Spleen (tissue), 11 donors: ENCODE data around the gene DSCAML1. TPM values are rescaled to one million over a fixed set of nuclear protein-coding genes. Genes with fewer than 3 reads are reported as not detected.
"Not testable (repeated sequence)": the region's sequence is repeated elsewhere in the genome, so short reads cannot be mapped to it uniquely, and the experiment has no call there.

Experiments used
- DNase-seq: peaks from one replicate; pipeline ENCODE4 v3.0.0-alpha.2; 2020
- H3K27ac ChIP-seq, 8 donors: fragments of 200-600 bp; sonication (generic) in 7 of 8; 1 replicate in 4 of 8; 2 replicates in 4 of 8; pipeline versions ENCODE4 v1.5.0 to v1.8.0; 2016 to 2021; ENCODE audit warnings: inconsistent platforms in 4 of 8, mild to moderate bottlenecking in 4 of 8, moderate library complexity in 1 of 8
- H3K27me3 ChIP-seq, 7 donors: fragments of 200-600 bp; sonication (generic) in 6 of 7; replicated peaks in 1 of 7; 1 replicate in 4 of 7; 2 replicates in 3 of 7; pipeline versions ENCODE4 v1.5.0 to v1.8.0; 2016 to 2021; ENCODE audit warnings: inconsistent platforms in 3 of 7, mild to moderate bottlenecking in 1 of 7
- H3K36me3 ChIP-seq, 6 donors: fragments of 200-600 bp; sonication (generic) in 5 of 6; 1 replicate in 4 of 6; 2 replicates in 2 of 6; pipeline versions ENCODE4 v1.5.0 to v1.8.0; 2016 to 2021; ENCODE audit warnings: inconsistent platforms in 2 of 6
- H3K4me1 ChIP-seq, 6 donors: fragments of 200-600 bp; sonication (generic) in 5 of 6; 1 replicate in 3 of 6; 2 replicates in 3 of 6; pipeline versions ENCODE4 v1.5.0 to v1.8.0; 2016 to 2021; ENCODE audit warnings: inconsistent platforms in 3 of 6
- H3K4me3 ChIP-seq, 8 donors: fragments of 200-600 bp; sonication (generic) in 7 of 8; 1 replicate in 4 of 8; 2 replicates in 4 of 8; pipeline versions ENCODE4 v1.5.0 to v1.8.0; 2016 to 2021; ENCODE audit warnings: inconsistent platforms in 4 of 8, mild to moderate bottlenecking in 4 of 8, moderate library complexity in 2 of 8
- H3K9me3 ChIP-seq, 8 donors: fragments of 200-600 bp; sonication (generic) in 7 of 8; 1 replicate in 4 of 8; 2 replicates in 4 of 8; pipeline versions ENCODE4 v1.5.0 to v1.8.0; 2016 to 2021; ENCODE audit warnings: inconsistent platforms in 4 of 8
- CTCF ChIP-seq, 11 experiments: fragments of 200-600 bp in 7 of 11; fragments of 450-650 bp in 4 of 11; sonication (generic) in 4 of 11; IDR thresholded peaks in 8 of 11; conservative IDR thresholded peaks in 3 of 11; 1 replicate in 7 of 11; 2 replicates in 4 of 11; pipeline versions ENCODE4 v1.4.0 to v1.8.0; 2016 to 2021; ENCODE audit warnings: antibody characterized with exemption in 11 of 11, inconsistent platforms in 4 of 11, mild to moderate bottlenecking in 1 of 11
- POLR2A ChIP-seq, 3 donors: fragments of 450-650 bp; IDR thresholded peaks; one replicate each; pipeline ENCODE4 v1.5.1; 2017; ENCODE audit warnings: antibody characterized with exemption in 3 of 3, mild to moderate bottlenecking in 1 of 3
- POLR2AphosphoS5 ChIP-seq, 3 donors: sonication (generic); formaldehyde crosslinking; IDR thresholded peaks; one replicate each; pipeline ENCODE4 v1.5.1; 2017; ENCODE audit warnings: antibody characterized with exemption in 3 of 3
- WGBS, 5 donors: extraction: QIAGEN DNeasy Blood & Tissue Kit in 3 of 5; methylation state at CpG; one replicate each; pipeline versions ENCODE4 v1.1.5 to v1.1.7; 2013 to 2018; 5-methylcytosine and 5-hydroxymethylcytosine counted together
- intact Hi-C: fragments of 100-400 bp; cut with DNase I; formaldehyde crosslinking; loops from one replicate; pipeline ENCODE4 v1.15.0; 2023; ENCODE audit warnings: low total_unique reads
- polyA plus RNA-seq, 3 donors: library from polyadenylated mRNA; stranded (reverse); fragments of 200-250 nt; gene quantifications; one replicate each; pipeline ENCODE4 v1.2.1, GENCODE V29; 2013
- total RNA-seq, 7 donors: library from RNA; depleted of rRNA in 3 of 7; stranded (reverse); fragments of >200 nt in 3 of 7; fragmentation: NEBNext Ultra II Directional in 4 of 7; extraction: Animal tissue kit (Norgen Biotek cat#: 25700) in 4 of 7; gene quantifications; one replicate each; pipeline versions ENCODE4 v1.1.0 to v1.2.1, GENCODE V29; 2016 to 2021
- donor health status: healthy with polysubstance abuse.
- donor health status: DM: no; HTN: no; CAD: no; lungs with moderate emphysema.
- donor health status: DM: no; HTN: no; CAD: no.
- donor health status: Bipolar disorder and iron deficiency.
- donor health status: healthy.
- donor health status: DM: no; HTN: no; CAD: no.
- donor health status: DM: yes; HTN: yes; CAD: no.

DSCAML1 gene
- total and polyA plus RNA-seq, 10 donors, result 0.07 to 10.7 (median 2.3) TPM

GRCh38 chr11:117408356-117408755 is 388.7 kb downstream of the DSCAML1 start:
- 96 to 98% (median 97%) methylated on average over 2 to 3 of the region's 3 CpGs for WGBS, 5 donors
- peaks cover 6 to 99% (median 53%) of the 10 kb centered on the region in 6 donors for H3K36me3 ChIP-seq
- no peak overlapping the region for H3K4me3 ChIP-seq
- H3K9me3 ChIP-seq, result peaks cover 0 to 27% (median 20%) of the 10 kb centered on the region in 8 donors
- H3K27me3 ChIP-seq, result no peaks in the 10 kb centered on the region
- TF ChIP-seq CTCF (IDR thresholded peaks at IDR 0.05 in 8 of 11, conservative IDR thresholded peaks at IDR 0.05 in 3 of 11), result no peak
- TF ChIP-seq POLR2A (IDR thresholded peaks at IDR 0.05), result no peak
- TF ChIP-seq POLR2AphosphoS5 (IDR thresholded peaks at IDR 0.05), result no peak
- DNase-seq, result no peak
- intact Hi-C loops, result no loop called here
- no peaks in the 10 kb centered on the region for H3K4me1 ChIP-seq
- no peak overlapping the region for H3K27ac ChIP-seq

GRCh38 chr11:117407016-117407415 is 390.0 kb downstream of the DSCAML1 start:
- peaks cover 6 to 99% (median 56%) of the 10 kb centered on the region in 6 donors for H3K36me3 ChIP-seq
- TF ChIP-seq POLR2AphosphoS5 (IDR thresholded peaks at IDR 0.05) (no peak), POLR2A (IDR thresholded peaks at IDR 0.05) (no peak), CTCF (IDR thresholded peaks at IDR 0.05 in 8 of 11, conservative IDR thresholded peaks at IDR 0.05 in 3 of 11) (no peak)
- H3K4me3 ChIP-seq, result no peak overlapping the region
- H3K9me3 ChIP-seq, result peaks cover 0 to 27% (median 20%) of the 10 kb centered on the region in 8 donors
- DNase-seq, result no peak
- H3K27me3 ChIP-seq, result no peaks in the 10 kb centered on the region
- H3K4me1 ChIP-seq, result no peaks in the 10 kb centered on the region
- intact Hi-C loops, result no loop called here
- 95 to 98% (median 98%) methylated on average over 6 of the region's 6 CpGs for WGBS, 5 donors
- no peak overlapping the region for H3K27ac ChIP-seq

GRCh38 chr11:117405898-117406297 is 391.1 kb downstream of the DSCAML1 start:
- Histone ChIP-seq H3K36me3 (peaks cover 6 to 94% (median 50%) of the 10 kb centered on the region in 6 donors), H3K9me3 (peaks cover 0 to 27% (median 20%) of the 10 kb centered on the region in 8 donors)
- intact Hi-C loops, H3K27me3 ChIP-seq, DNase-seq, H3K27ac ChIP-seq, H3K4me3 ChIP-seq, H3K4me1 ChIP-seq: not testable (repeated sequence)
- WGBS, 5 donors, result 95 to 100% (median 97%) methylated on average over 2 of the region's 2 CpGs

- WGBS, 5 donors, result 94 to 98% (median 98%) methylated on average over 2 of the region's 2 CpGs
- H3K4me3 ChIP-seq, DNase-seq, H3K27ac ChIP-seq, H3K4me1 ChIP-seq, H3K27me3 ChIP-seq, intact Hi-C loops: not testable (repeated sequence)
- peaks cover 2 to 82% (median 53%) of the 10 kb centered on the region in 6 donors for H3K36me3 ChIP-seq
- peaks cover 0 to 28% (median 22%) of the 10 kb centered on the region in 8 donors for H3K9me3 ChIP-seq
These were observed 397.7 kb downstream of the DSCAML1 start for GRCh38 chr11:117399100-117399840.

GRCh38 chr11:117398618-117399017 is 398.4 kb downstream of the DSCAML1 start:
- H3K4me1 ChIP-seq, H3K4me3 ChIP-seq, H3K27me3 ChIP-seq, DNase-seq, intact Hi-C loops, H3K27ac ChIP-seq: not testable (repeated sequence)
- peaks cover 0 to 28% (median 22%) of the 10 kb centered on the region in 8 donors for H3K9me3 ChIP-seq
- 96 to 100% (median 97%) methylated on average over 2 of the region's 2 CpGs for WGBS, 5 donors
- peaks cover 2 to 82% (median 56%) of the 10 kb centered on the region in 6 donors for H3K36me3 ChIP-seq
